Stimulated activated CD8-positive, alpha-beta memory T cell treated with anti-CD3 and anti-CD28 coated beads, Interleukin-12 subunit alpha, Interleukin-12 subunit beta, amount 100 ng/mL, for 24 hours (primary cell): ENCODE data around the gene MYO1D.
"Not testable (repeated sequence)": the region's sequence is repeated elsewhere in the genome, so short reads cannot be mapped to it uniquely, and the experiment has no call there.

Experiments
- DNase-seq: peaks from one replicate; pipeline ENCODE4 v3.0.0-alpha.2; 2020; ENCODE audit errors: extremely low read depth

MYO1D gene

DNA sequence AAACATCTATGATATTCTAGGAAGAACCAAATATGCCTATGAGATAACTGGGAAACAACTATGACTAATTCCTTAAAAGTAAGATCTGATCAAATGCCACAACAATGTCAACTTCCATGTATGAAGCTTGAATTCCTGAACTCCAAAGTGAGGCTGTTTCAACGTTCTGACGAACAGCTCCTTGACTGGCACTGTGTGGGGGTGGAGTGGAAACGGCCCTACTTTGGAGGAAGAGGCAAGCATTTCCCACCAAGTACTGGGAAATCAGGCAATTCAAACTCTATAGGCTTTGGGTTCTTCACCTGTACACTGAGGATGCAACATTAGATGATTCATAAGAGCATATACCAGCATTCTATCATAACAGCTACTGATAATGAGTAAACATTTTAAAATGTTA lies 203.0 kb downstream of the MYO1D start:
- DNase-seq: no peak

- no peak for DNase-seq
These were observed 204.2 kb downstream of the MYO1D start for GRCh38 chr17:32672711-32673110.

DNA sequence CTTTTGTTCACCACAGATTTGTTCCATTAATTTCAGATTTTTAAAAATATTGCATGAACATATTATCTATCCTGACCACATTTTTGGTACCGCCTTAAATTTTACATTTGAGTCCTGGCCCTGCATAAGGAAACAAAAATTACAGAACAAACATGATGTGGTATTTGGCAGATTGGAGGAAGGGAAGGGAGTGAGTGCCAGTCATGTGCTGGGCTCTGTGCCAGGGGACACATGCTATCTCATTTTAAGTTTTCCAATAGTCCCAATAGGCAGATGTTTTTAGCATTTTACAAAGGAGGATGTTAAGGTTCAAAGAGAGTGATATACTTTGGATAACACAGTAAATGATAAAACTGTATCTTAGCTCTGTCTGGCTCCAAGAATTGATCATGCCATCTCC lies 205.0 kb downstream of the MYO1D start:
- DNase-seq: no peak

- DNase-seq: no peak
These were observed 211.9 kb downstream of the MYO1D start for GRCh38 chr17:32664936-32665583.

- DNase-seq: no peak
These were observed 216.4 kb downstream of the MYO1D start for GRCh38 chr17:32660496-32660985.

DNA sequence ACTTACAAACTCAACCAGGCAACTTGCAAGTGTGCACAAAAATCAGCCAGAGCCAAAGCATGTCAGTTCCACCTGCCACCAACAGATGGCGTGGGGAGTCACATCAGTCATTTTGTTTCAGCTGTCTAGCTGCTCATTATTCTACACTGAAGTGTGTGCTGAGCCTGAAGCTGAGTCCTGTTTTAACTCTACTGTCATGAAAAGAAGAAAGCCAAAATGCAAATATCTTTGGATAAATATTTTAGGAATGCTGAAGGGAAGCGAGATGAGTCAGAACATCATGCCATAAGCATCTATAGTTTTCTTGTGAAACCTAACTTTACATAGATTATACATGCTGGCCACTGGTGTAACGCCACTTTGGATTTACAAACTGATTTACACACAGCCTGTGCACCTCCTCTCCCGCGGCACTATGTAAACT lies 217.5 kb downstream of the MYO1D start:
- peak; percentile 15 for DNase-seq

- no peak for DNase-seq
These were observed 218.2 kb downstream of the MYO1D start for GRCh38 chr17:32658470-32659418.

DNA sequence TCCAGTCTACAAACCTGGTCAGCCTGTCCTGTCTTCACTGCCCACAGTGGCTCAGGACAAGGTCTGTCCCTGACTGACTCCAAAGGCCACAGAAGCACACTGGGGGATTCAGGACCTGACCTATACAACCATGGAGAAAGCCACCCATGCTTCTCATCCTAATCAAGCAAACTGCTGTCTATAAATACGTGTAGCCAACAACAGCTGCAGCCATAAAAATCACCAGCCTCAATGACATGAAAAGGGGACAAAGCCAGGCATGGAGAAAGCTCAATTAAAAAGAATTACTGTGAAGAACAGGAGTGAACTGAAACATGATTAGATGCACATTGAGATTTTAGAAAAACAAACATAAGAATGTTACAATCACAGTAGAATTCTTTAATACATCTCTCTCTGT lies 220.0 kb downstream of the MYO1D start:
- no peak for DNase-seq

DNA sequence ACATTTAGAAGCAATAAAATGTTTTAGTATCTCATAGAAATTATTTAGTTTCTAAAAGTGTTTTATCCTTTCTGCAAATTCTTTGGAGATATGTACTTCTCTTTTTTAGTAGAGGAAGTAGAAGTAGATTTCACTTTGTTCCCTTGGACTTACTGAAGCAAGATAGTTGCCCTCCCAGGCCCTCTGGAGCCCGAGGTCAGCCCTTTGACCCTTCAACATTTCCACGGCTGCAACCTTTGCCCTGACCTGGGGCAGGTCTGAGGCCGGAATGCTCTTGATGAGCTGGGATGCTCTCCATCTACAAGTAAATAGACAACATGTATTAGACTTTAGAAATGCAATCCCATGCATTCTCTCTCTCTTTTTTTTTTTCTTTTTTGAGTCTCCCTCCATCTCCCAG lies 222.6 kb downstream of the MYO1D start:
- no peak for DNase-seq

- no peak for DNase-seq
These were observed 225.8 kb downstream of the MYO1D start for GRCh38 chr17:32651084-32651483.

DNA sequence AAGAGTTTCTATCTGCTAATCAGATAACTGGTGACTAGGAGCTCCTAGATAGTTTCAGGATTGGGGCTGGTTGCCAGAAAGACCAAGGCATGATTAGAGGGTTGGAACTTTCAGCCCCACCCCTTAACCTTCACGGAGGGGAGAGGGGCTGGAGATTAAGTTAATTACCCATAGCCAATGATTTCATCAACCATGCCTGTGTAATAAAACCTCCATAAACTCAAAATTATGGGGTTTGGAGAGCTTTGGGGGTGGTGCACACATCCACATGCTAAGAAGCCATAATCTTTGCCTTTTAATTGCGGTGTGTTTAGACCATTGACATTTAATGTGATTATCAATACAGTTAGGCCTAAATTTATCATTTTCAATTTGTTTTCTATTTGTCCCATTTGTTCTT lies 228.5 kb downstream of the MYO1D start:
- no peak for DNase-seq

GRCh38 chr17:32646941-32647340 lies 230.0 kb downstream of the MYO1D start:
- no peak for DNase-seq

GRCh38 chr17:32641514-32641913 lies 235.4 kb downstream of the MYO1D start:
- DNase-seq: not testable (repeated sequence)

- DNase-seq: no peak
These were observed 240.2 kb downstream of the MYO1D start for GRCh38 chr17:32636598-32637218.

- DNase-seq: no peak
These were observed 242.8 kb downstream of the MYO1D start for GRCh38 chr17:32634167-32634566.

DNA sequence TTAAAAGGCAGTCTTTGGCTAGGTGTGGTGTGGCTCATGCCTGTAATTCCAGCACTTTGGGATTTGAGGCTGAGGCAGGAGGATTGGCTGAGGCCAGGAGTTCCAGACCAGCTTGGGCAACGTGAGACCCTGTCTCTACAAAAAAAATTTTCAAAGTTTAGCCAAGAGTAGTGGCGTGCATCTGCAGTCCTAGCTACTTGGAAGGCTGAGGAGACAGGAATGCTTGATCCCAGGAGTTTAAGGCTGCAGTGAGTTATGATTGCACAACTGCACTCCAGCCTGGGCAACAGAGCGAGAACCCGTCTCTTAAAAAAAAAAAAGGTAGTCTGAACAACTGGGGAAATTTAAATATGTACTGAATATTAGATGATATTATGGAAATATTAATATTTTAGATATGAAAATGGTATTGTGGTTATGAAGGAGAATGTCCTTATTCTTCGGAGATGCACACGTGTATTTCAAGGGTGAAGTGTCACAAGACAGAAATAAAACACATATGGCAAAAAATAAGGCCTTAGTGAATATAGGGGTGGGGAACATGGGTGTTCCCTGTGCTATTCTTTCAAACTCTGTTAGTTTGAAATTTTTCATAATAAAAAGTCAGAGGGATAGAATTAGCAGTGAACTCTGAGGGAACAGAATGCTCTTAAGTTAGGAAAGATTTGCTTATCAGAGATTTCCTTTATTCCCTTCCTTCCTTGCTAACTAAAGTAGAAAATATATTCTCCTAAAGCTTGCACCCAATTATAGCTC lies 245.4 kb downstream of the MYO1D start:
- no peak for DNase-seq

- no peak for DNase-seq
These were observed 247.2 kb downstream of the MYO1D start for GRCh38 chr17:32629563-32630190.

- no peak for DNase-seq
These were observed 248.5 kb downstream of the MYO1D start for GRCh38 chr17:32628271-32629044.

- DNase-seq: no peak
These were observed 249.5 kb downstream of the MYO1D start for GRCh38 chr17:32627239-32627996.

DNA sequence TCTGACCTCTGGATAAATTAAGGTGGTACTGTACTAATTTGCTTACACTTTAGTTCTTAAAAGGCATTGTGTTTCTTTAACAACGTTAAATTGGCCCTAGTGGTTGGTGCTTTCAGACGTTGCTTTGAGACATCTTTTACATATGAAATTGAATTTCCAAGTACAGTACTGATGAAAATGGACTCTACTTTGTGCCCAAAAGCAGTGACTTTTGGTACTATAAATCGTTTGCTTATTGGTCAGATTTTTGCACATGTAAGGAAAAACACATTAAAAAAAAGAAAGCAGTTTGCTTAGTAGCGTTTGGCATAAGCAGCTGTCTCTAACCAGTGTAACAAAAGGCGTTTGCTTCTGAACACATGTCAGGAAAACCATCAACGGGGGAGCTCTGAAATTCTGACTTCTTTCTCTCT lies 250.5 kb downstream of the MYO1D start:
- no peak for DNase-seq
